DND-41 (cell line): ENCODE data around the gene NR5A1.

Experiments
- ATAC-seq: fragments of 200-7000 bp; cut with Tn5 transposase; 3 replicates; pipeline ENCODE4 v1.9.1; 2021; ENCODE audit warnings: low read depth; ENCODE audit not compliant: insufficient read depth
- DNase-seq: peaks from one replicate; pipeline ENCODE4 v3.0.0-alpha.2; 2020
- H2AFZ ChIP-seq: 2 replicates; pipeline ENCODE4 v1.6.0; 2012; ENCODE audit warnings: low read depth, low read length
- H3K27ac ChIP-seq: 2 replicates; pipeline ENCODE4 v1.5.1; 2012; ENCODE audit warnings: low read length, inconsistent platforms
- H3K27me3 ChIP-seq: fragments of 200-600 bp; sonication (generic); 2 replicates; pipeline ENCODE4 v1.6.0; 2012; ENCODE audit warnings: low read length, mild to moderate bottlenecking, inconsistent platforms; ENCODE audit not compliant: insufficient read depth, poor library complexity
- H3K36me3 ChIP-seq: 2 replicates; pipeline ENCODE4 v1.5.1; 2012; ENCODE audit warnings: low read length, inconsistent platforms; ENCODE audit not compliant: insufficient read depth
- H3K4me1 ChIP-seq: 2 replicates; pipeline ENCODE4 v1.5.1; 2012; ENCODE audit warnings: mild to moderate bottlenecking, low read length; ENCODE audit not compliant: insufficient read depth
- H3K4me2 ChIP-seq: 2 replicates; pipeline ENCODE4 v1.6.0; 2012; ENCODE audit warnings: mild to moderate bottlenecking, moderate library complexity, low read length, inconsistent platforms; ENCODE audit not compliant: insufficient read depth
- H3K4me3 ChIP-seq, 2 experiments: fragments of 200-600 bp in 1 of 2; shearing (Covaris generic) in 1 of 2; 2 replicates each; pipeline ENCODE4 v1.5.1; 2012 to 2016; ENCODE audit warnings: inconsistent platforms in 2 of 2, low read length in 2 of 2, mild to moderate bottlenecking in 2 of 2, low read depth in 1 of 2, moderate library complexity in 1 of 2
- H3K79me2 ChIP-seq: 2 replicates; pipeline ENCODE4 v1.6.0; 2012; ENCODE audit warnings: low read length, inconsistent platforms; ENCODE audit not compliant: insufficient read depth
- H3K9ac ChIP-seq: 2 replicates; pipeline ENCODE4 v1.6.0; 2012; ENCODE audit warnings: low read depth, mild to moderate bottlenecking, inconsistent platforms, low read length, moderate library complexity
- H3K9me3 ChIP-seq: 2 replicates; pipeline ENCODE4 v1.5.1; 2012; ENCODE audit warnings: low read length, moderate library complexity, mild to moderate bottlenecking, inconsistent platforms; ENCODE audit not compliant: insufficient read depth, severe bottlenecking
- H4K20me1 ChIP-seq: 2 replicates; pipeline ENCODE4 v1.6.0; 2012; ENCODE audit warnings: low read length; ENCODE audit not compliant: insufficient read depth
- CTCF ChIP-seq: IDR thresholded peaks from 2 replicates; pipeline ENCODE4 v1.5.1; 2012; ENCODE audit warnings: borderline replicate concordance, low read length, moderate library complexity, mild to moderate bottlenecking; ENCODE audit not compliant: poor library complexity, severe bottlenecking; ENCODE audit errors: extremely low read depth
- EZH2 ChIP-seq: IDR thresholded peaks from 3 replicates; pipeline ENCODE4 v1.6.1; 2012; ENCODE audit warnings: borderline replicate concordance, low read depth, mild to moderate bottlenecking, moderate library complexity, low read length, inconsistent platforms; ENCODE audit not compliant: severe bottlenecking

Gene NR5A1

DNA sequence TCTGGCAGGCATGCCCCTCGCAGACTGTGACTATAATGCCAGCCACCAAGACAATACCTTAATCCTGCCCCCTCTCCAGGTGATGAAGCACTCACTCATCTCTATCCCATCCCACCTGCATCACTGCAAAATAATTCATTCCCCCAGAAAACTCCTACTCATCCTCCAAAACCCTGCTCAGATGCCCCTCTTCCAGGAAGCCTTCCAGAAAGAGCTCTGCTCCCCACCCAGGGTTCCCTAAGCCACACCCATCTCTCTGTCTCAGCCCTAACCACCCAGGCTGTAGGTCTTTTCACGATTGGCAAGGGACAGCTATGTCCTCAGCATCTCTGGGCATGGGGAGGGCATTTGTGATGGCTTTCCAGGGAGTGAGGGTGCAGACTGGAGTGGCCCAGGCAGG lies 17.2 kb downstream of the NR5A1 start:
- Histone ChIP-seq H3K27ac (no peak overlapping the region), H3K4me3 (no peak overlapping the region), H3K27me3 (no peaks in the 10 kb centered on the region), H4K20me1 (no peaks in the 10 kb centered on the region), H3K4me1 (no peaks in the 10 kb centered on the region), H3K9me3 (no peaks in the 10 kb centered on the region), H2AFZ (no peak overlapping the region), H3K4me2 (no peak overlapping the region), H3K9ac (no peak overlapping the region), H3K79me2 (no peaks in the 10 kb centered on the region), H3K36me3 (no peaks in the 10 kb centered on the region)
- no peak for ATAC-seq
- TF ChIP-seq CTCF: no peak
- DNase-seq: no peak

GRCh38 chr9:124489222-124489621 lies 18.0 kb downstream of the NR5A1 start:
- Histone ChIP-seq H3K36me3 (no peaks in the 10 kb centered on the region), H3K4me3 (no peak overlapping the region), H3K27me3 (no peaks in the 10 kb centered on the region), H3K9ac (no peak overlapping the region), H4K20me1 (no peaks in the 10 kb centered on the region), H3K4me2 (no peak overlapping the region), H3K27ac (no peak overlapping the region), H3K79me2 (no peaks in the 10 kb centered on the region), H3K4me1 (no peaks in the 10 kb centered on the region), H3K9me3 (no peaks in the 10 kb centered on the region), H2AFZ (no peak overlapping the region)
- TF ChIP-seq CTCF (no peak), EZH2 (no peak)
- DNase-seq (no peak), ATAC-seq (no peak)

- no peak for ATAC-seq
- no peak overlapping the region for H3K4me2 ChIP-seq
- H3K4me1 ChIP-seq: no peaks in the 10 kb centered on the region
- TF ChIP-seq EZH2: no peak
- no peak overlapping the region for H3K9ac ChIP-seq
- H3K27ac ChIP-seq: no peak overlapping the region
- DNase-seq: no peak
- no peaks in the 10 kb centered on the region for H3K27me3 ChIP-seq
- H3K9me3 ChIP-seq: no peaks in the 10 kb centered on the region
- no peaks in the 10 kb centered on the region for H4K20me1 ChIP-seq
- no peak overlapping the region for H3K4me3 ChIP-seq
- H3K79me2 ChIP-seq: no peaks in the 10 kb centered on the region
- H2AFZ ChIP-seq: no peak overlapping the region
- H3K36me3 ChIP-seq: no peaks in the 10 kb centered on the region
These were observed 18.5 kb downstream of the NR5A1 start for GRCh38 chr9:124488641-124489210.

GRCh38 chr9:124487260-124488182 lies 19.7 kb downstream of the NR5A1 start:
- H4K20me1 ChIP-seq: no peaks in the 10 kb centered on the region
- H3K4me3 ChIP-seq: no peak overlapping the region
- no peaks in the 10 kb centered on the region for H3K79me2 ChIP-seq
- no peak overlapping the region for H3K9ac ChIP-seq
- H3K4me2 ChIP-seq: no peak overlapping the region
- DNase-seq (no peak), ATAC-seq (no peak)
- no peaks in the 10 kb centered on the region for H3K4me1 ChIP-seq
- no peaks in the 10 kb centered on the region for H3K9me3 ChIP-seq
- no peaks in the 10 kb centered on the region for H3K36me3 ChIP-seq
- no peaks in the 10 kb centered on the region for H3K27me3 ChIP-seq
- no peak overlapping the region for H3K27ac ChIP-seq
- H2AFZ ChIP-seq: no peak overlapping the region
- TF ChIP-seq CTCF (no peak), EZH2 (no peak)
